GM19351 (cell line): ENCODE measurements around the gene RING1.
A peak's percentile ranks its signal among the peaks of the same experiment; 100 is the strongest.

ENCODE experiments used
- ATAC-seq: cut with Tn5 transposase; IDR thresholded peaks from one replicate; pipeline ENCODE4 v1.9.1; 2021; ENCODE audit warnings: mild to moderate bottlenecking, moderate library complexity; ENCODE audit not compliant: unreplicated experiment

The RING1 gene

DNA sequence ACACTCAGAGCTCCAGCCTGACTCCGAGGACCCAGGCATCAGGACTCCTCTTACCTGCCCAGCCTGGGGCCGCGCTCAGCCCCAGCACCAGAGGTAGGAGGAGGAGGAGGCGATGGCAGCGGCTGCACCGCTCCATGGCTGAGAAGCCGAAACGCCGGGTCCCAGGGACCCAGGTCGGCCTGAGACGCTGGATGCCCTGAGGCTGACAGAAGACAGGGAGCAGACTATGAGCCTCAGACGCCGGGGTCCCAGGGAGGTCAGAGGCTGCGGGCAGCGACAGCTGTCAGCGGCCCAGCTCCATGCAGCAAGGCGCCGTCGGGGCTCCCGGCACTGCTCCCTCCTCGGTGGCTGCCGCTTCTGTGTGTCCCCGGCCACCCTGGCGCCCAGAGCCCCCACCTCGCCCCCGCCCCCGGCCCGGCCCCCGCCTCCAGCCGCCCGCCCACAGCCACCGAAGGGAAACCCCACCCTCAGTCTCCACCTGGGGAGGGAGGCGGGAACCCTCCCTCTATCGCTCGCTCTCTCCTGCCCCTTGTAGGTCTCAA, 16.1 kb upstream of the RING1 start, which contains the start of gene COL11A2:
TSS of gene COL11A2 (minus strand) at position 363 of the 542 bp plus-strand sequence. CDS start at position 136, 227 bp downstream.
- ATAC-seq, result no peak

DNA sequence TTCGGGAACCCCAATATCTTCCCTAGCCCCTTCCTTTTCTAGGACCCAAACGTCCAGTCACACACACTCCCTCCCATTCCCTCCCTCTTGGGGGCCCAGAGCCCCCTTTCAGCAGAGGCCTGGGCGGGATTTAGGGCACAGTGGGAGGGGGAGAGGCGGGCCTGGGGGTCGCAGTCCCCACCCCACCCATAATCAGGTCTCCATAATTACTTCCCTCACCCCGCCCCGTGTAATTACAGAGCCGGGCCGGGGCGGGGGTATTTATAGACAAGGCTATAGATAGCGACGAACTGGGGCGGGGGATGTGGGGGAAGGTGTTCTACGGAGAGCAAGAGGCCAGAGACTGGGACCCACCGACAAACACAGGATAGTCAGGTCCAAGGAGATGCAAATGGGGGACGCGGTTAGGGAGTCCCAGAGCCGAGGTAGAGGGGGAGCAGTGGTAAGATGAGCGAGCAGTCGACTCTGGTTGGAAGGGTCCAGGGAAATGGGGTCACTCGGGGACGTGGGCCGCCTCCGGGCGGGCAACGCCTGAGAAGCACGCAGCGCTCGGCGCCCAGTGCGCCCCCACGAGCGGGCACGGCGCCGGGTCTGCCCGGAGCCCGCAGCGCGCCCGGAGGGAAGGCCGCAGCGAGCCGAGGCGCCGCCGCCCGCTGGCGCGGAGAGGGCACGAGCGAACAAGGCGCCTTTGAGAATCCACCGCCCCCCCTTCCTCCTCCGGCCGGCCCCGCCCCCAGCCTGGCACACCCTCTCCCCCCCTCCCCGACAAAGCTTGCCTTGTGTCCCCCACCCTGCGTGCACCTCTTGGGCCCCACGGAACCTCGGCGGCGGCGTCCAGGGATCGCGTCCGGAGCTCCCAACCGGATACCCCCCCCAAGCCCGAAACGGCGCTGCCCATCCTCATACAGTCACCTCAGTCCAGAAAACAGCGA, 15.4 kb upstream of the RING1 start:
- ATAC-seq, result no peak

- no peak for ATAC-seq
Measured at GRCh38 chr6:33193619-33194018, 14.7 kb upstream of the RING1 start.

GRCh38 chr6:33194431-33194979, 13.8 kb upstream of the RING1 start:
- ATAC-seq, result no peak

- ATAC-seq, result no peak
Measured at GRCh38 chr6:33195304-33196165, 12.8 kb upstream of the RING1 start.

DNA sequence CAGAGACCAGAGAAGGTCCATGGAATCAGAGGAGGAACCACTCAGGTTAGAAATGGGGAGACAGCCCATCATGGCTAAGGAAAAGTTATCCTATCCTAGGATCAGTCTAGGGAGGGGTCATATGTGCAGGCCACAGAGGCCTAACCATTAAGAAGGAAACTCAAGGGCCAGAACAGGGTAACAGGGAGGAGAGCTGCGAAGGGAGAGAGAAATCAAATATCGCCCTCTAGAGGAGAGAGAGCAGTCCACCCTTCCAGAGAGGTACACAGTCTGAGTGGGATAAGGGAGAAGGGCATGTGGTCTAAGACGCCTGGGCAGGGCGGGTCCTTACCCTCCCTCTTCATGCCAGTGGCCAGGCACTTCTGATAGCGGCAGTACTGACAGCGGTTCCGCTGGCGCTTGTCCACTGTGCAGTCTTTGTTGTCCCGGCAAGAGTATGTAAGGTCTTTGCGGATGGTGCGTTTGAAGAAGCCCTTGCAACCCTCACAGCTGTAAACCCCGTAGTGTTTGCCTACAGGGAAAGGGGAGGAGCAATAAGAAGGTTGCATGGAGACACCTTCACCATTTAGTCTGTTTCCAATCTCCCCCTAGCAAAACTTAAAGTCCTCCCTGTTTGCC, 10.8 kb upstream of the RING1 start:
- no peak for ATAC-seq

- no peak for ATAC-seq
Measured at GRCh38 chr6:33198159-33198852, 10.0 kb upstream of the RING1 start.

- ATAC-seq, result no peak
Measured at GRCh38 chr6:33198853-33199436, 9.4 kb upstream of the RING1 start.

- ATAC-seq, result peak; percentile 27
Measured at GRCh38 chr6:33199687-33200218, 8.5 kb upstream of the RING1 start.

- peak; percentile 46 for ATAC-seq
Measured at GRCh38 chr6:33200219-33201146, 7.8 kb upstream of the RING1 start, which contains the start of the genes RXRB and SLC39A7. RXRB (minus strand) TSS chr6:33200665; CDS start chr6:33200476, 189 bp downstream. SLC39A7 (plus strand) TSS chr6:33200867; CDS start chr6:33201246, 379 bp downstream.

DNA sequence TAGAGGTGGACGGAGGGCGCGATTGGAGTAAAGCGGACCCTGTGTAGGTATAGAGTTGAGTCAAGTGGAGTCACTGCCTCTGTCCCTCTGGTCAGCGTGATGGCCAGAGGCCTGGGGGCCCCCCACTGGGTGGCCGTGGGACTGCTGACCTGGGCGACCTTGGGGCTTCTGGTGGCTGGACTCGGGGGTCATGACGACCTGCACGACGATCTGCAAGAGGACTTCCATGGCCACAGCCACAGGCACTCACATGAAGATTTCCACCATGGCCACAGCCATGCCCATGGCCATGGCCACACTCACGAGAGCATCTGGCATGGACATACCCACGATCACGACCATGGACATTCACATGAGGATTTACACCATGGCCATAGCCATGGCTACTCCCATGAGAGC, 7.2 kb upstream of the RING1 start:
- no peak for ATAC-seq

DNA sequence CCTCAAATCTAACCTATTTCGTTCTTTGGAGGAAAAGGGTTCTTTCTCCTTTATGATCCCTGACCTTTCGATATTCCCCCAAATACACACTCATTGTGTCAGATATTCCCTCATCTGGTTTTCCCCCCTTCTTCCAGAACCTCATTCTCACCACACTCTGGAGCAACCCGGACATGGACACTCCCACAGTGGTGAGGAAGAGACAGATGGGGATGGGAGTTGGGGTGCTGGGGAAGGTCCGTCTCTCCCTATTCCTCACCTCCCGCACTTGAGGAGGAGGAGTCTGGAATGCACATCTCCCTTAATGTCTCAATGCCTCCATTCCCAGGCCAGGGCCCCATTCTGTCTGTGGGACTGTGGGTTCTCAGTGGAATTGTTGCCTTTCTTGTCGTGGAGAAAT, 6.4 kb upstream of the RING1 start:
- no peak for ATAC-seq

DNA sequence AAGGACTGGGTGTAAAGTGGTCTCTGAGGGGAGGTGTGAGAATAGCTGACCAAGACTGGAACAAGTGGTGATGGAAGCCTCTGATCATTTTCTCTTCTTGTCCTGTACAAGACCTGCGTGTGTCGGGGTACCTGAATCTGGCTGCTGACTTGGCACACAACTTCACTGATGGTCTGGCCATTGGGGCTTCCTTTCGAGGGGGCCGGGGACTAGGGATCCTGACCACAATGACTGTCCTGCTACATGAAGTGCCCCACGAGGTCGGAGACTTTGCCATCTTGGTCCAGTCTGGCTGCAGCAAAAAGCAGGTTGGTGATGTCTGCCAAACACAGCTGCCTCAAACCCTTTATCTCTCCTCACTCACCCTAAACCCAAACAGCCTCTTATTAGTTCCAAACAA, 5.5 kb upstream of the RING1 start:
- no peak for ATAC-seq

DNA sequence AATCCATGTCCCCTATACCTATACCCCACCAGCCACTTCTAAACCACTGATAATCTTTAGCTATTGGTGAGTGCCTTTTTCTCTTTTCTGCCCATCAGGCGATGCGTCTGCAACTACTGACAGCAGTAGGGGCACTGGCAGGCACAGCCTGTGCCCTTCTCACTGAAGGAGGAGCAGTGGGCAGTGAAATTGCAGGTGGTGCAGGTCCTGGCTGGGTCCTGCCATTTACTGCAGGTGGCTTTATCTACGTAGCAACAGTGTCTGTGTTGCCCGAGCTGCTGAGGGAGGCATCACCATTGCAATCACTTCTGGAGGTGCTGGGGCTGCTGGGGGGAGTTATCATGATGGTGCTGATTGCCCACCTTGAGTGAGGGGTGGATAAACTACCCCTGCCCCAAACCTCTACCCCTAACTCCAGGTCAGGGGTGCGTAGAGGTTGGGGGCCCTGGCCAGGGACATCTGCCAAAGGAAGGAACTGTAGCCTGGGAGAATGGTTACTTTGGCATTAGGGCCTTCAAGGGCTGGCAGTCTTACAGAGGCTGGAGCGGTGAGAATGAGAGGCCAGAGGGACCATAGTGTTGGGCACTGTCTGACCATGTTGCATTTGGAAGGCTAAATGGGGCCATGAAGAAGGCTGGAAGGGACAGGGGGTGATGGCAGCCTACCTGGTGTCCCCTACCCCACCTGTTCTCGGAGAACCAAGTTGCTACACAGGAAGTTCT, 4.7 kb upstream of the RING1 start:
- no peak for ATAC-seq

DNA sequence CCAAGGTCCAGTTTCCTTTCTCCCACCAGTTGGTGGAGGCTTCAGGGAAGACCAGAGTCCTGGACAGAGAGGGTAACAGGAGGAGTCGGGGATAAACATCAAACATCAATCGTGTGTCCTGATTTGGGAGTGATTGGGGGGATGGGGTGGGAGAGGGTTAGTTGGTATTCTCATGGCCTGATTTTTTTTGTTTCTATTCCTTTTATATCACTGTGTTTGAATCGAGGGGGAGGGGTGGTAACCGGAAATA, 4.2 kb upstream of the RING1 start:
- no peak for ATAC-seq

- ATAC-seq, result peak; percentile 54
Measured at GRCh38 chr6:33204415-33205190, 3.7 kb upstream of the RING1 start, which contains the start of gene HSD17B8. HSD17B8 (plus strand) TSS chr6:33204655; CDS start chr6:33204669, 14 bp downstream.
